GM12892 (cell line): ENCODE results near the gene POU2F1.

Source experiments
- POLR2AphosphoS5 ChIP-seq: IDR thresholded peaks from 2 replicates; pipeline ENCODE4 v1.6.1; 2011; ENCODE audit warnings: low read depth, low read length, control low read depth
- TAF1 ChIP-seq: IDR thresholded peaks from 2 replicates; pipeline ENCODE4 v1.6.1; 2011; ENCODE audit warnings: low read depth, mild to moderate bottlenecking, control low read depth, low read length, borderline replicate concordance

GRCh38 chr1:167388976-167389375, 168.3 kb downstream of the POU2F1 start:
- TF ChIP-seq POLR2AphosphoS5 (no peak), TAF1 (no peak)
